OCI-LY1 (cell line): Measurements from ENCODE around the gene ROR2.

Source experiments
- CTCF ChIP-seq: fragments of 200-600 bp; sonication (generic), shearing (Covaris generic); IDR thresholded peaks from 2 replicates; pipeline ENCODE4 v1.5.1; 2017; ENCODE audit warnings: mild to moderate bottlenecking, antibody characterized with exemption, low read length, moderate library complexity, mixed read lengths
- EZH2 ChIP-seq: fragments of 200-600 bp; sonication (generic), shearing (Covaris generic); IDR thresholded peaks from 2 replicates; pipeline ENCODE4 v1.8.0; 2017; ENCODE audit warnings: borderline replicate concordance, mixed run types, mild to moderate bottlenecking, antibody characterized with exemption, low read length, moderate library complexity, mixed read lengths

DNA sequence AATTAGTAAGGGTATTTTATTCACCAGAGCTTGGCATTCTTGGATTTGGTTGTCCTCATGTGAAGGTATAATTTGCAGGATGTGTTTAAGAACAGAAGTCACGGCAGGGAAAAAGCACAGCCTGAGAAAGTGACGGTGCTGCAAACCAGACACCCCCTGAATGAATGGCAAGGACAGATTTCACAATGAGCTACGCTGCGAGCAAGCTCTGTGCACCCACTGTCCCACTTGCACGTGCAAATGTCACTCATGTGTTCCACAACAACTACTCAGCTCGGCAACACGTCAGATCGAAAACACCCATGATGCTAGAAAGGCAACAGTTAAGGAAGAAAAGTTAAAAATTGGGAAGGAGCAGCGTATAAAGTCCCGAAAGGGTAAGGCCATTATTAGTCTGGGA is 168.9 kb downstream of the ROR2 start:
- TF ChIP-seq CTCF (no peak), EZH2 (no peak)
